ENCODE data around the gene SET.

SET gene

DNA sequence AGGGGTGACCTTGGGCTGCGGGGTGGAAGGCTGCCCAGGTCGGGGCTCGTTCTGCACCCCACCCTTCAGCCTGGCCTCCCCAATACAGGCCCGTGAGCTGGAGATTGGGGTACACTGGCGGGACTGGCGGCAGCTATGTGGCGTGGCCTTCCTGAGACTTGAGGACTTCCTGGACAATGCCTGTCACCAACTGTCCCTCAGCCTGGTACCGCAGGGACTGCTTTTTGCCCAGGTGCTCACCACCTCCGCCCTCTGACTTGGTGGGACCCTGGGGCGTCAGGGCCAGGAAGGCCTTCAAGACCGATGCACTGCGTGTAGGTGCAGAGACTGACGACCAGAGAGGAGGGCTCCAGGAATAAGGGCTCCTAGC lies 24.4 kb downstream of the SET start:
- no peak for DNase-seq (ENCODE audit: low read depth)

DNA sequence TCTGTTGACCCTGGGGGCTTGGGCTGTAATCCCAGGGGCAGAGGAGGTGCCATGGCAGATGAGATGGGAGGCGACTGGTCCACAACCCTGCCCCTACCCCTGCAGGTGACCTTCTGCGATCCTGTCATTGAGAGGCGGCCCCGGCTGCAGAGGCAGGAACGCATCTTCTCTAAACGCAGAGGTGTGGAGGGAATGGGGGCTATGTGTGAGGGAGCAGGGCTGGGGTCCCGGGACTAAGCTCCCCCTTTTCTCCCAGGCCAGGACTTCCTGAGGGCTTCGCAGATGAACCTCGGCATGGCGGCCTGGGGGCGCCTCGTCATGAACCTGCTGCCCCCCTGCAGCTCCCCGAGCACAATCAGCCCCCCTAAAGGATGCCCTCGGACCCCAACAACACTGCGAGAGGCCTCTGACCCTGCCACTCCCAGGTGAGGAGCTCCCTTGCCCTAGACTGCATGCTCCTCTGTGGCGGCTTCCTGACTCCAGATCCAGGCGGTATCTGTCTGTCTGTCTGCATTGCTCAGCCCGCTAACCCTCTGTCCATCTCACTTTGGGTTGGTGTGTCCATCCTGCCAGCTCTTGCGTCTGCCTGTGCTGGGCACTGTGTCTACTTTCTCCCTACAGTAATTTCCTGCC lies 25.0 kb downstream of the SET start:
- no peak for DNase-seq (ENCODE audit: low read depth)

DNA sequence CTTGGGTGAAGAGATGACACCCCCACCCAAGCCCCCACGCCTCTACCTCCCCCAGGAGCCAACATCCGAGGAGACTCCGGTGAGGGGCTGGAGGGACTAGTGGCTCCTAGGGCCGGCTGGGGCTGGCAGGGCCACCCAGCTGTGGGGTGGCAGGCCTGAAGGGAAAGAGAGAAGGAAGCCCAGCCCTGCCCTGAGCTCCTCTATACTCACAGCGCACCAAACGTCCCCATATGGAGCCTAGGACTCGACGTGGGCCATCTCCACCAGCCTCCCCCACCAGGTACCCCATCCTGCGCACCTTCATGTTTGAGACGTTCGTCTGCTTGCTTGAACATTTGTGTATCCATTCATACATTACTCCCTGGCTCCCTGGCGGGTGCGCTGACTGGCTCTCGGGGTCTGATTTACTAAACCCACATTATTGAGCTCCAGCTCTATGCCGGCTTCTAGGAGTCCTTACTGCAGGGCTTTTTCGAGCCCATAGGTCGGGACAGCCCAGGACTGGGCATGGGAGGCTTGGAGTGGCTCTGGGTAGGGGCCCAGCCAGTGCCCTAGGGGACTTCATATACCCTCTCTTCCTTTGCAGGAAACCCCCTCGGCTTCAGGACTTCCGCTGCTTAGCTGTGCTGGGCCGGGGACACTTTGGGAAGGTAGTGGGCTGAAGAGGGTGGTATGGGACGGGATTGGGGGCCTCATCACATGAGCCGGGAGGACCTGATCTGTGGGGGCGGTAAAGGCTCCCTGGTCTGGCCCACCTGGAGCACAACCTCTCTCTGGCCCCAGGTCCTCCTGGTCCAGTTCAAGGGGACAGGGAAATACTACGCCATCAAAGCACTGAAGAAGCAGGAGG lies 25.8 kb downstream of the SET start:
- DNase-seq (ENCODE audit: low read depth): no peak

DNA sequence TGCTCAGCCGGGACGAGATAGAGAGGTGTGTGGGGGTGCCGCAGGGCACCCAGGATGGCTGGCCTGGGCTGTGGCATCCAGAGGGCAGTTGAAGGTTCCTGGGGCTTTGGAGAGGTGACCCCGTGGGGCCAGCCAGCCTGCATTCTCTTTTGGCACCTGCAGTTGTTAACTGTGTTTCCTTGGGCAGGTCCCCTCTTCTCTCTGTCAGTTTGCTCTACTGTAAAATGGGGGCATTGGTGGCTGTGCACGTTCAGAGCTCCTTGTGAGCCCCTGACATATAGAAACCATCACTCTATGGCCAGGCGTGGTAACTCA lies 26.4 kb downstream of the SET start:
- no peak for DNase-seq (ENCODE audit: low read depth)

DNA sequence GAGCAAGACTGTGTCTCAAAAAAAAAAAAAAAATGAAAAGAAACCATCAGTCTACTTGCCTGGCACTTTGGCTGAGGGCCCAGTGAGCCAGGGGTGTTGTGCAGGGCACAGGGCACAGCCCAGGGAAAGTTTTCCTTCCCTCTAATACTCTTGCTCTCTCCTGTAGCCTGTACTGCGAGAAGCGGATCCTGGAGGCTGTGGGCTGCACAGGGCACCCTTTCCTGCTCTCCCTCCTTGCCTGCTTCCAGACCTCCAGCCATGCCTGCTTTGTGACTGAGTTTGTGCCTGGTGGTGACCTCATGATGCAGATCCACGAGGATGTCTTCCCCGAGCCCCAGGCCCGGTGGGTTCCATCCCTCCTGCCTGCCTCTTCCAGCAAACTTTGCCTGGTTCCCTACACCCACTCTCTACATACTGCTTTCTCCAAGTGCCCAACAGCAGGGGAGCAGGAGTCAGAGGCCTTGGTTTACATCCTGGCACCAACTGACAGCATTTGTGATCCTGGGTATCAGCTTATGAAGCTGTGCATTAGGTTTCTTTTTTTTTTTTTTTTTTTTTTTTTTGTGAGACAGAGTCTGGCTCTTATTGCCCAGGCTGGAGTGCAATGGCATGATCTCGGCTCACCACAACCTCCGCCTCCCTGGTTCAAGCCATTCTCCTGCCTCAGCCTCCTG lies 27.7 kb downstream of the SET start:
- no peak for DNase-seq (ENCODE audit: low read depth)

DNA sequence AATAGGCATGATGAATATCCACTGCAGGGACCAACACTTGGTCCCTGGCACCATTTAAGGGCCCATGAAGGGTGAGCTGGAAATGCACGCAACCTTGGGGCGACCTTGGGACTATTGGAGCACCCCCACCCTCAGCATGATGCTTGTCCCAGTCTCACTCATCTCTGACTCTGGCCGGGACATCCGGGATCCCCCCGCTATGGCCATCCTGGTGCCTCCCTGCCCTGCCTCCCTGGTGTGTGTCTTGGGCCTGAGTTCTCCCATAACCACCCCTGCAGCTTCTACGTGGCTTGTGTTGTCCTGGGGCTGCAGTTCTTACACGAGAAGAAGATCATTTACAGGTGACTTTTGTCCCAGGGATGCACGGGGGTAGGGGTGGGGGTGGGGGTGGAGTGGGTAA lies 29.0 kb downstream of the SET start:
- no peak for DNase-seq (ENCODE audit: low read depth)

DNA sequence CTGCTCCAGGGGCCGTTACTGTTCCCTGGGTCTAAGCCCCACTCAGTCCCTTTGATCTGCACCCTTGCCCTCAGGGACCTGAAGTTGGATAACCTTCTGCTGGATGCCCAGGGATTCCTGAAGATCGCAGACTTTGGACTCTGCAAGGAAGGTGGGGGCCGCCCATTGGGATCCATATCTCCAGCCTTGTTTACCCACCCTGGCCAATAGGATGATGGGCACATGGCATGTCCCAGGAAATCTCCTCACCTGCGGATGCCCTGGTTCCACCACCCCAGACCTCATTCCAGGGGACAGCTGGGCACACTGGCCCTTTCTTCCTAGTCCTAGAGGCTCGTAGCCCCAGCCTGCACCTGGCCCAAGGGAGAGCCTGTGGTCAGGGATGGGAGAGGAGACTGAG lies 29.5 kb downstream of the SET start:
- no peak for DNase-seq (ENCODE audit: low read depth)

DNA sequence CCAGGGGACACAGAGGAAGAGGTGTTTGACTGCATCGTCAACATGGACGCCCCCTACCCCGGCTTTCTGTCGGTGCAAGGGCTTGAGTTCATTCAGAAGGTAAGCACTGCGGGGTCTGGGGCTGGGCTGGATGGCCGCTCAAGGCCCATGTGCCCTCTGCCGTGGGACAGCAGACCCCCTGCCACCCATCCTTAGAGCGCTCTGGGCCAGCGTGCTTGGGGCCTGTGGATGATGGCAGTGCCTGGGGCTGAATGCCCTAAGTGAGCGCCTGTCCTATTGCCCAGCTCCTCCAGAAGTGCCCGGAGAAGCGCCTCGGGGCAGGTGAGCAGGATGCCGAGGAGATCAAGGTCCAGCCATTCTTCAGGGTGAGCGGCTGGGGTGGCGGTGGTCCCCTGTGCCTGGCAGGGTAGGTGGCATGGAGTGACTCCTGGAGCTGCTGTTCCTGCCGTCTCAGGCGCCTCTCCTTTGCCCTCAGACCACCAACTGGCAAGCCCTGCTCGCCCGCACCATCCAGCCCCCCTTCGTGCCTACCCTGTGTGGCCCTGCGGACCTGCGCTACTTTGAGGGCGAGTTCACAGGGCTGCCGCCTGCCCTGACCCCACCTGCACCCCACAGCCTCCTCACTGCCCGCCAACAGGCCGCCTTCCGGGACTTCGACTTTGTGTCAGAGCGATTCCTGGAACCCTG lies 31.0 kb downstream of the SET start:
- no peak for DNase-seq (ENCODE audit: low read depth)

DNA sequence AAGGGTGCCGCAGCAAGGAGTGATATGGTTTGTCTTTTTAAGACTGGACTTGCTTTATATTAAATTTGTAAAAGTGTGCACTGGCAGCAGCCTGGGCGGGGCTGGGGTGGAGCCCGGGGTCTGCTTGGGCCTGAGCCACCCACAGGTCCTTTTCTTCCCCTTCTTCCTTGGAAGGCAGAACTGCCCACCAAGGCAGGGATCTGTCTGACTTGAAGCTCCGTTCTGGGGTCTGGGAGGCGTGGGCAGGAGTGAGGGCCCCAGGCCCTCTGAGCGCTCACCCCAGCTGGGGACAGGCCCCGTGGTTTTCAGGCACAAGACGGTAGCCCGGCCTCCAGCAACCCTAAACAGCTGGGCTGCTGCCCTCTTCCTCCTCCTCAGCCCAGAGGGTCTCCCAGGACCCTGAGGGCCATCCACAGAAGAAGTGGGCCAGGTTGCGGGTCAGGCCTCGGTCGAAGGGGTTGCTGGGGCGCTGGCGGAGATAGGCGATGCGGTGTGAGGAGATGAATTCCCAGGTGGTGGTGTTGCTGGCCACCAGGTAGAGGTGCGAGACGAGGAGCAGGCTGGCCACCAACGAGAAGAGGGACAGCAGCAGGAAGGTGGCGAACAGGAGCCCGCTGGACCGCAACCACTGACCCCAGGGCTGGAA lies 31.9 kb downstream of the SET start:
- no peak for DNase-seq (ENCODE audit: low read depth)

DNA sequence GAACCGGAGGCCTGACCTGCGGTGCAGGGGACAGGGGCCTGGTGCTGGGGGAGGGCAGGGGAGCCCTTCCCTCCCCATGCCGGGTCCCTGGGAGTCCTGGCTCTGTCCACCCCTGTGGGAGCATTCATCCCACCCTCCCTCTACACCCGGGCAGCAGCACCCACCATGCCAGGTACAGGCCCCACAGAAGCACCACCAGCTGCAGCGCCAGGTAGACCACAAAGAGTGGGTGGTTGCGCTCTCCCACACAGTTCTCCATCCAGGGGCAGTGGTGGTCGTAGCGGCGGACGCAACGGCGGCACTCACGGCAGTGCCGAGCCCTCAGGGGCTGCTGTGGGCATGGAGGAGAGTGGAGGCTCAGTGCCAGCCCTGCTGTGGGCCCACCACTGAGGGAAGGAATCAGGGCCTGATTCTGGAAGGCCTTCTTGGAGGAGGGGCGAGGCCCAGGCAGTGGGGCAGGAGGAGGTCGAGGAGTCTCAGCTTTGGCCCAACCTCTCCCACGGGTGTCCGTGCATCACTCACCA lies 32.5 kb downstream of the SET start:
- DNase-seq (ENCODE audit: low read depth): no peak

DNA sequence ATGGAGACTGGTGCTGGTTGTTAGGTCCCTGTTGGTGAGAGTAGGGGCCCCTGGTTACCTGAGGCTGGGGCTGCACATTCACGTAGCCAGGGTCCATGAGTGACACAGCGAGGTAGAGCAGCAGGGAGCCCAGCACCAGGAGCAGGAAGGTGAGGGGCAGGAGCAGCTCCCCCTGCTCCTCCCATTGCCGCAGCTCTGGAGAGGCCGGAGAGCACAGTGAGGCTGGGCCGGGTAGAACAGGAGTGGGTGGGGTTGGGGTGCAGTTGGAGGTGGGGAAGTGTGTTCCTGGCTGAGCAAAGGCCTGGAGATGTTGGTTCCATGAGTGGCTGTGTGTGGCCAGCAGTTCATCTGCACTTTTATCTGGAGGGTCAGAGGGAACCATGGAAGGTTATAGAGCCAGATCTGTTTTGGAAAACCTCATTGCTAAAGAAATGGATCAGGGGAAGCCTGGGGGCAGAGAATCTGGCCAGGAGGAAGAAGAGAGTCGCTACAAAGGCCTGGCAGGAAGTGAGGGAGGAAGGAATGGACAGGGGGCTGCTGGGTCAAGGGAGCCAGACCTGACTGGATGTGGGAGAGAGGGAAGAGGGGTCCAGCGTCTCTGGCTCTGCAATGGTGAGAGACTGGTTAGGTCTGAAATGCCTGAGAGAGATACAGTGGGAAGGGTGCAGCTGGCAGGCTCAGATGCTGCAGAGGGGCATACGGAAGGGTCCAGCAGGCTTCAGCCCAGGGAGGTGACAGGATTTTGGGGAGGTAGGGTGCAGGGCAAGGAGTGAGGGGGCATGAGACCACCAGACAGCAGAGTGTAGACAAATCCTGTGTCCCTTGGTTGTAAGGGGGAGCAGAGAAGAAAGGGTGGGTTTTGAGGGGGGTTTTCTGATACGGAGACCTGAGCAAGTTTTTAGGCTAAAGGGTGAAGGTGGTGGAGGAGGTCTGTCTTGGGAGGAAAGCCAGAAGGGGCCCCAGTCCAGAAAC lies 33.6 kb downstream of the SET start:
- no peak for DNase-seq (ENCODE audit: low read depth)

DNA sequence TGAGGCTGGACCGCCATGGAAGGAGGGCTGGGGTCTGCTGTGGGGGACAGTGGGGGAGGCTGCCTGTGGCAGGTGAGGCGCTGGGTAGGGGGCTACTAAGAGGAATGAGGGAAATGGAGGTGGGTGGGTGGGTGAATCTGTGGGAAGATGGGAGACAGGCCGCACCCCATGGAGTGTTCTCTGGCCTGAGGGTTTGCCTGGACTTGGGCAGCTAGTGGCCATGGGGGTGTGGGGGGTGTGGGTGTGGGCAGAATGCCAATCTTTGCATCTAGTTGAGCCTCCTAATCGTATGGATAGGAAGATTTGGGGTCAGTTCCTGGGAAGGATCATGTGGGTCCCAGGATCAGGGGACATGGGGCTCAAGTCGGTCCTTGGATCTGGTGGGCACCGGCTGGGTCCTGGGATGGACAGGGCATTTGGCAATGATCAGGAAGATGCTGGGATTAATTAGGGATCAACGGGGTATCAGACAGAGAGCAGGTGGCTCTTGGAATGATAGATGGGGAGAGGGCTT lies 34.4 kb downstream of the SET start:
- no peak for DNase-seq (ENCODE audit: low read depth)

DNA sequence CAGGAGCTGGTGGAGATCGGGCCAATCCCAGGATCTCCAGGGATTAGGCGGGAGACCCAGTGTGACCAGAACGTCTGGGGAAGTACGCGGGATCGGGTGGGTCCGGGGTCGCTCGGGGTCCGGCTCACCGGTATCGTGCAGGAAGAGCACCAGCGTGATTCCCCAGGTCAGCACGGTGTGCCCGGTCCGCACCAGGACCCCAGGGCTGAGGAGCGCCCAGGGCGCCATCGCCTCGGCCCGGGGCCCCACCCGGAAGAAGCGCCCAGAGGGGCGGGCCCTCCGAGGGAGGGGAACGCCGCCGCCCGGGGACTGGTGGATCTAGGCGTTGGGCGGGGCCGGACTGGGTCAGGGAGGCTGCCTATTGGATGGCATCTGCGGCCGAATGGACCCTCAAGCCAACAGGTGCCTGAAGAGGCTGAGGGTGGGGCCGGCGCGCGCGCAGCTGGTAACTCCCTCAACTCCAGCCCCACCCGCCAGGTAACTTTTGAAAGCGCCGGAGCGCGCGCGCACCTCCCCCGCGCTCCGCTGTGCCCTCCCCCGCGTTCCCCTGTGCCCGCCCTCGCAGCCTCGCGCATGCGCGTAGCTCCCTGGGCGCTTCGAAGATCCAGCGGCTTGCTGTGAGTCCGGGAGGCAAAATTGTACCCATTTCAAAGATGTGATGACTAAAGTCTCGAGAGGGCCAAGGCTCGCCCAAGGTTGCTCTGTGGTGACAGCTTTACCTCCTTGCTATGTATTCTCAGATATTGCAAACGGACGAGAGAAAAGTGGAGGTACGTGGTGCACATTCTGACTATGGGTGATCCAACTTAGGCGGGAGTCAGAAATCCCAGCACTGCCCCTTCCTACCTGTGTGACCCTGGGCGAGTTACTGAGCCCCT lies 35.1 kb downstream of the SET start, which contains the start of gene ZDHHC12:
ZDHHC12 (minus strand) TSS at position 262 of the 878 bp plus-strand sequence; CDS start at position 228, 34 bp downstream.
- peak; percentile 97 for DNase-seq (ENCODE audit: low read depth)

DNA sequence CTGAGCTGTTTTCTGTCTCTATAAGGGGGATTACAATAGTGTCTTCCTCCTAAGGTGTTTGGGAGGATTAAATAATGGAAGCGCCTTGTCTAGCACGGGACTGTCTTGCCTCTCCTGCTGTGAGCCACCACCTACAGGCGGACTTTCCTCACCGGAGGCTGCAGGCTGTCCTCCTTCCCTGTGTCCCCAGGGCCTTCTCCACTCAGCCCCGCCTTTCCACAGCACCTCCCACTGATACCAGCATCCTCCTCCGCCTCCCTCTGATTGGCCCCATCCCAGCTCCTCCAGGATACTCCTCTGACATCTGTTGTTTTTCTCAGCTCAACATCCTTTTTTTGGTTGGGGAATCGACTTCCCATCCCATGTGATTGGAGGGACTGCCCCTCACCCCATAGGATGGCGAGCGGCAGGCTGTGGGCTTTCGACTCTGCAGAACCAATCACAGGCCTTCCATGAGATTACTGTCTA lies 35.8 kb downstream of the SET start:
- peak; percentile 90 for DNase-seq (ENCODE audit: low read depth)

DNA sequence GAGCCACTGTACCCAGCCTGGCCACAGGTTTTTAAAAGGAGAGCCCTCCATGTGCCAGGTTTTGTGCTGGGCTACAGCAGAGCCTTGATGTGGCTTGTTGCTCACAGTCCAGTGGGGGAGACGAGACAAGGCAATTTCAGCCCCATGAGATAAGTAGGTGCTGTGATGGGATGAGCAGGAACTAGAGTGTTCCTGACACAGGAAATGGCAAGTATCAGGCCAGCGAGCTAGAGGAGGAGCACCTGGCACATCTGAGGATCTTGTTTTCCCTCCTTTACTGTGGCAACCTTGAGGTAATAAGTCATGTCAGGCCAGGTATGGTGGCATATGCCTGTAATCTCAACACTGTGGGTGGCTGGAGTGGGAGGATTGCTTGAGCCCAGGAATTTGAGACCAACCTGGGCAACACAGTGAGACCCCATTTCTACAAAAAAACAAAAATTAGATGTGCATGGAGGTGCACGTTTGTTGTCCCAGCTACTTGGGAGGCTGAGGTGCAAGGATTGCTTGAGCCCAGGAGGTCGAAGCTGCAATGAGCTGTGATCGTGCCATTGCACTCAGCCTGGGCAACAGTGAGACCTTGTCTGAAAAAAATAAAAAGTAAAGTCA lies 38.7 kb downstream of the SET start:
- no peak for DNase-seq (ENCODE audit: low read depth)

DNA sequence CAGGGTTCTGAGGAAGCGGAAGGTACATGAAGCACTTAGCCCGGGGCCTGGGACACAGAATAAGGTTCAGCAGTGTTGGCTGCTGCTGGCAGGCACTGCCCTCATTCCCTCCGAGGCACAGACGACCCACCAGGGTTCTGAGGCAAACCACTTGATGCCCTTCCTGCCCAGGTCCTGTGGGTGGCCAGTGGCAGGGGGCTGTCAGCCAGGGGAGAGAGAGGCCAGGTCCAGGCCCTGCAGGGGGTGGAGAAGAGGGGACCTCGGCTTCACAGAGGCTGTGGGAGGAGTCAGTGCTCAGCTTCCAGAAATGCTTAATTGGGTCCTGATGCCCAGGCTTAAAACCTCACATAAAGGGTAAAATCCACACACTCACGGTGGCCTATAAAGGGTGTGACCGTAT lies 39.3 kb downstream of the SET start:
- no peak for DNase-seq (ENCODE audit: low read depth)

DNA sequence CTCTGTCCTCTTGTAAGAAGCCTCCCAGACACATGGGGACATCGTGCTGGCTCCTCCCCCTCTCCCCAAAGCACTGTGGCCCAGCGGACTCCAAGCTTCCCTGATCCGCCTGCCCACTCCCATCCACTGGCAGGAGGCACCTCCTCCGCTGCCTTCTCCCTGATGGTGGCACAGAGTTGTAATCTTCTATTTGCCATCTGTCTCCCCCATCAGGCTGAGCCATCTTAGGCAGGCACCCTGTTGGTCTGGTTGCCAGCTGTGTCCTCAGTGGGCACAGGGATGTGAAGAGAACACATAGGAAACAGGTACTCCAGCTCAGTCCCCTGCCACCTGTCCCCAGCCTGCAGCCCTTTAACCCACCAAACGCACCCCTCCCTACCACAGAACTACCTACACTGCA lies 40.3 kb downstream of the SET start:
- no peak for DNase-seq (ENCODE audit: low read depth)

DNA sequence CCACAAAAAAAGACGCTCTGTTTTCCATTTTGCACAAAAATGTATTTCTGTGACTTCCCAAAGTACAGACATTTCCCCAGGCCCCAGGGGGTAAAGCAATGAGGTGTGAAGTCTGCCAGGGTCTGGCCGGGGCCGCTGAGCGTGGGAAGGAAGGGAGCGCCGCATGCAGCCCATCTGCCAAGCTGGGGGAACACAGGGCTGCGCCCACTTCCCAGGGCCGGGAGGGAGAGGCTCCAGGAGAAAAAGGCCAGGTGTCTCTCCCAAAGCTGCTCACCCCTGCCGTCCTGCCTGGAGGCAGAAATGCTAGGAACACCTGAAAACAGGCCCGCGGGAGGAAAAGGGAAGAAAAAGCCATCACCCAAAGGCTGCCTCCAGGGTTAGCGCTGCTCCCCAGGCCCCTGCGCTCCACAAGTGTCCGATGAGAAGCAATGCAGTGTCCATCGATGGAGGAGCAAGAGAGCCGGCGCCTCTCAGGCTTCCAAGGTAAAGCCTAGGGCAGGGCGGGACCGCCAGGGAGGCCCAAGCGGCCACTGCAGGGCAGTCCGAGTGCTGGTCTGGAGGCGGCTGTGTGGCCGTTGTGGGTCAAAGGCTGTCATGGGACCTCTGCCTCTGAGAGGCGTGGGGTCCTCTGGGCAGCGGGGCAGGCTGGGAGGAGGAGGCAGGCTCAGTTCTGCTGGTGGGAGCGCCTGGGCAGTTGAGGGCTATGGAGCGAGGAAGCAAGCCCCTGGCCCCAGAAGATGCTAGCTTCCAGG lies 40.9 kb downstream of the SET start:
- no peak for DNase-seq (ENCODE audit: low read depth)
